H1 (cell line): Measurements from ENCODE around the gene DEGS2.

Experiments
- EGR1 ChIP-seq: IDR thresholded peaks from 2 replicates; pipeline ENCODE4 v1.6.1; 2011; ENCODE audit warnings: low read depth, low read length, borderline replicate concordance
- RAD21 ChIP-seq, 2 experiments: IDR thresholded peaks in 1 of 2; conservative IDR thresholded peaks in 1 of 2; 2 replicates each; pipeline ENCODE4 v1.6.1; 2011; ENCODE audit warnings: low read depth in 2 of 2, low read length in 2 of 2, improper control_type of control experiment in 1 of 2, inconsistent platforms in 1 of 2, mild to moderate bottlenecking in 1 of 2, moderate library complexity in 1 of 2
- SUZ12 ChIP-seq: fragments of 200-600 bp; sonication (generic); IDR thresholded peaks from 2 replicates; pipeline ENCODE4 v1.6.1; 2012; ENCODE audit warnings: mild to moderate bottlenecking, inconsistent platforms, low read length, moderate library complexity, mixed read lengths
- TF ChIP-seq, protein P1 (sequence below), 3 experiments: IDR thresholded peaks; 1 replicate in 2 of 3; 2 replicates in 1 of 3; pipeline versions ENCODE4 v1.5.1 to v1.6.1; 2011; ENCODE audit warnings: low read length in 3 of 3, mild to moderate bottlenecking in 3 of 3, inconsistent platforms in 2 of 3, low read depth in 1 of 3, moderate library complexity in 1 of 3; ENCODE audit not compliant: insufficient read depth in 1 of 3; ENCODE audit errors: control extremely low read depth in 1 of 3

- TF ChIP-seq, protein P1, sequence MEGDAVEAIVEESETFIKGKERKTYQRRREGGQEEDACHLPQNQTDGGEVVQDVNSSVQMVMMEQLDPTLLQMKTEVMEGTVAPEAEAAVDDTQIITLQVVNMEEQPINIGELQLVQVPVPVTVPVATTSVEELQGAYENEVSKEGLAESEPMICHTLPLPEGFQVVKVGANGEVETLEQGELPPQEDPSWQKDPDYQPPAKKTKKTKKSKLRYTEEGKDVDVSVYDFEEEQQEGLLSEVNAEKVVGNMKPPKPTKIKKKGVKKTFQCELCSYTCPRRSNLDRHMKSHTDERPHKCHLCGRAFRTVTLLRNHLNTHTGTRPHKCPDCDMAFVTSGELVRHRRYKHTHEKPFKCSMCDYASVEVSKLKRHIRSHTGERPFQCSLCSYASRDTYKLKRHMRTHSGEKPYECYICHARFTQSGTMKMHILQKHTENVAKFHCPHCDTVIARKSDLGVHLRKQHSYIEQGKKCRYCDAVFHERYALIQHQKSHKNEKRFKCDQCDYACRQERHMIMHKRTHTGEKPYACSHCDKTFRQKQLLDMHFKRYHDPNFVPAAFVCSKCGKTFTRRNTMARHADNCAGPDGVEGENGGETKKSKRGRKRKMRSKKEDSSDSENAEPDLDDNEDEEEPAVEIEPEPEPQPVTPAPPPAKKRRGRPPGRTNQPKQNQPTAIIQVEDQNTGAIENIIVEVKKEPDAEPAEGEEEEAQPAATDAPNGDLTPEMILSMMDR (IDR thresholded peaks at IDR 0.05; ENCODE audit: control extremely low read depth in 1 of 3, insufficient read depth in 1 of 3, low read depth in 1 of 3, low read length in 3 of 3), result no peak
- TF ChIP-seq RAD21 (IDR thresholded peaks at IDR 0.05 in 1 of 2, conservative IDR thresholded peaks at IDR 0.05 in 1 of 2; ENCODE audit: low read depth in 2 of 2, low read length in 2 of 2), result no peak
- TF ChIP-seq SUZ12, result no peak
- no peak for TF ChIP-seq EGR1
These were observed 42.3 kb upstream of the DEGS2 start for GRCh38 chr14:100201701-100202100.
